ENCODE results near the gene TTYH2. TPM values are rescaled to one million over a fixed set of nuclear protein-coding genes. Genes with fewer than 3 reads are reported as not detected.
"Not testable (repeated sequence)": the region's sequence is repeated elsewhere in the genome, so short reads cannot be mapped to it uniquely, and the experiment has no call there.

The TTYH2 gene
- total RNA-seq, 4 donors from 2014 or later: 12.4 to 24.7 (median 18.8) TPM

DNA sequence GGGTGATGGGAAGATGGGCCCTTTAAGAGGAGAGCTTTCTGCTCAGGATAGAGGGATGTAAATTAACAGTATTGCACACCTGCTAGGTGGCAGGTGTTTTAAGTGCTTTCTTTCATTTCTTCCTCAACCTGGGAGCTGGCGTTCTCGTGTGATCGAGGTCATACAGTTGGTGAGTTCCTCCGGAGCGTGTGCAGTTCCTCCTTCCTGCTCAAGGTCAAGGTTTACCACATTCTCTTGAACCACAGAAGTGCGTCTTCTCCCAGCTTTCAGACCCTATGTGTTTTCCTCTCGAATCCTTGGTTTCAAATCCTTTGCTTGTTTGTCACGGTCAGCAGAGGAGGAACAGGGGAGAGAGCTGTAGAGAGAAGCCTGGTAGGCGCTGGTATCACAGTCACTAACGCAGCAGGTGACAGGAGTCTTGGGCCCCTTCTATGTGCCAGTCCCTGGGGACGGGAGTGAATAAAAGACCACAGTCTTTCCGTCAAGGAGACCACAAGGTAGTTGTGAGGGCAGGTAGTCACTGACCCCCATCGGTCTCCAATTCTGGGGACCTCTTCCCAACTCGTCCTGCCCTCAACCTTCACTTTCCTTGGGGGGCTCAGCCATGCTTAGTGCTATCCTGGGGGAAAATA lies 61.5 kb downstream of the TTYH2 start:
- no peak for TF ChIP-seq POLR2A (IDR thresholded peaks at IDR 0.05)
- TF ChIP-seq, protein P1, sequence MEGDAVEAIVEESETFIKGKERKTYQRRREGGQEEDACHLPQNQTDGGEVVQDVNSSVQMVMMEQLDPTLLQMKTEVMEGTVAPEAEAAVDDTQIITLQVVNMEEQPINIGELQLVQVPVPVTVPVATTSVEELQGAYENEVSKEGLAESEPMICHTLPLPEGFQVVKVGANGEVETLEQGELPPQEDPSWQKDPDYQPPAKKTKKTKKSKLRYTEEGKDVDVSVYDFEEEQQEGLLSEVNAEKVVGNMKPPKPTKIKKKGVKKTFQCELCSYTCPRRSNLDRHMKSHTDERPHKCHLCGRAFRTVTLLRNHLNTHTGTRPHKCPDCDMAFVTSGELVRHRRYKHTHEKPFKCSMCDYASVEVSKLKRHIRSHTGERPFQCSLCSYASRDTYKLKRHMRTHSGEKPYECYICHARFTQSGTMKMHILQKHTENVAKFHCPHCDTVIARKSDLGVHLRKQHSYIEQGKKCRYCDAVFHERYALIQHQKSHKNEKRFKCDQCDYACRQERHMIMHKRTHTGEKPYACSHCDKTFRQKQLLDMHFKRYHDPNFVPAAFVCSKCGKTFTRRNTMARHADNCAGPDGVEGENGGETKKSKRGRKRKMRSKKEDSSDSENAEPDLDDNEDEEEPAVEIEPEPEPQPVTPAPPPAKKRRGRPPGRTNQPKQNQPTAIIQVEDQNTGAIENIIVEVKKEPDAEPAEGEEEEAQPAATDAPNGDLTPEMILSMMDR (IDR thresholded peaks at IDR 0.05): no peak
- intact Hi-C loops (cut with DNase I): no loop called here
- no peak for DNase-seq
- H3K27me3 ChIP-seq: no peaks in the 10 kb centered on the region
- no peaks in the 10 kb centered on the region for H3K36me3 ChIP-seq
- H3K9me3 ChIP-seq: no peaks in the 10 kb centered on the region
- no peak overlapping the region for H3K27ac ChIP-seq
- H3K4me1 ChIP-seq: peaks cover 8 to 43% of the 10 kb centered on the region in 2 donors
- WGBS, 2 donors: 75 to 78% methylated on average over 14 of the region's 14 CpGs
- no peak overlapping the region for H3K4me3 ChIP-seq (replicated peaks in 1 of 3)

DNA sequence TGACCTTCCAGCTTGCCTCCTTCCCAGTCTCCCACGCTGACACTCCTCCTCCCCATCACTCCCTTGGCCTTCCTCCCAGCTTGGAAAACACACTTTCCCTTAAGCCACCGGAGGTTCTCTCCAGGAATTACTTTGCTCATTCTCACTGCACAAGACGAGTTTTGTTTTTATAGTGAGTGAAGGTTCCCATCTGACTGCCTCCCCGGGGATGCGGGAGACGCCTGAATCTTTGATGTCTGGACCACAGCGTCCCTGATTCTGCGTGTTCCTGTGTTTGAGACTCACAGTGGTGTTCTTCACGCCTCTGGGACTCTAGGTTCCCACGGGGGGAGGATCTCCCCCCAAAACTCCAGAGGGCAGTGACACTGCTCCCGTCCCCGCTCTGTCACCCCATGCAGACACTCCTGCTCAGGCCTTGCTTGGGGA lies 62.7 kb downstream of the TTYH2 start:
- WGBS, 2 donors: 29 to 41% methylated on average over 12 of the region's 12 CpGs
- intact Hi-C loops (cut with DNase I): no loop called here

DNA sequence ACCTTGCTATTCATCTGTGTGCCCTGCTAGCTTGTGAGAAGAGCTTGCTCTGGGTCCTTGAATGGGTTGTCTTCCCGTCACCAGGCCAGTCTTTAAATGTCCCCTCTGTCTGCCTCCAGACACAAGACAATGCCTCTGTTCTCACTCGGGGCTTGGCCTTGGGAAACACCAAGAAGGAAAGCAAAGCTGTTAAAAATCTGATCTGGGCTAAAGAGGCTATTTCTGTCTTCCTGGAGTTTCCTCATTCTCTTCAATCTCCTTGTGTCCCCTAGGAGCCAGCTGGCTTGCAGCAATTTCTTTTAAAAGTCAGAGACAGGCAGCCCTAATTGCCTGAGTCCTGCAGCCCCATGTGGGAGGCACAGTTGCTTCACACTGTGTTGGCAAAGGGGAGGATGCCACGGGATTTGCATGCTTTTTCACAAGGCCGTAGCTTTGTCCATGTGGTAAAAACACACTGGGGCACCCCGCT lies 63.2 kb downstream of the TTYH2 start:
- Histone ChIP-seq H3K9me3 (no peaks in the 10 kb centered on the region), H3K36me3 (no peaks in the 10 kb centered on the region), H3K4me1 (peaks cover 6 to 37% of the 10 kb centered on the region in 2 donors), H3K27ac (peak overlapping the region in 1 of 3 donors; percentile 33), H3K4me3 (replicated peaks in 1 of 3) (no peak overlapping the region), H3K27me3 (no peaks in the 10 kb centered on the region)
- WGBS, 2 donors: 67 to 82% methylated on average over 5 of the region's 5 CpGs
- intact Hi-C loops (cut with DNase I): no loop called here
- DNase-seq: no peak
- TF ChIP-seq, protein P1 (IDR thresholded peaks at IDR 0.05): no peak
- no peak for TF ChIP-seq POLR2A (IDR thresholded peaks at IDR 0.05)

More for the DNA sequence above, 62.7 kb downstream of the TTYH2 start:
- H3K4me1 ChIP-seq: peaks cover 8 to 42% of the 10 kb centered on the region in 2 donors
- no peaks in the 10 kb centered on the region for H3K9me3 ChIP-seq
- peak overlapping the region in 1 of 3 donors; percentile 33 for H3K27ac ChIP-seq
- DNase-seq: no peak
- H3K4me3 ChIP-seq (replicated peaks in 1 of 3): no peak overlapping the region
- no peaks in the 10 kb centered on the region for H3K27me3 ChIP-seq
- no peaks in the 10 kb centered on the region for H3K36me3 ChIP-seq
- TF ChIP-seq, protein P1 (IDR thresholded peaks at IDR 0.05): no peak
- TF ChIP-seq POLR2A (IDR thresholded peaks at IDR 0.05): no peak

DNA sequence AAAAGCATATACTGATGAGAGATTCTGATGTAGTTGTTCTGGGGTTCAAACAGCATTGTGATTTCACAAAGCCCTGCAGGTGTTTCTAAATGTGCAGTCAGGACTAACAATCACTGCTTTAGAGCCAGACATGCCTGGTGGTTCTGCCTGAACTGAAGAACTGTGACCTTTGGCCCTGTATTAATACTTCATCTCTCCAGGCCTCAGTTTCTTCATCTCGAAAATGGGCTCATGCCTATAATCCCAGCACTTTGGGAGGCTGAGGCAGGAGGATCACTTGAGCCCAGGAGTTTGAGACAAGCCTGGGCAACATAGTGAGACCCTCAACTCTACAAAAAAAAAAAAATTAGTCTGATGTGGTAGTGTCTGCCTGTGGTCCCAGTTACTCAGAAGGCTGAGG lies 64.6 kb downstream of the TTYH2 start:
- H3K27ac ChIP-seq: no peak overlapping the region
- 93 to 100% methylated on average over 1 of the region's 1 CpG for WGBS, 2 donors
- H3K4me3 ChIP-seq (replicated peaks in 1 of 3): no peak overlapping the region
- no peaks in the 10 kb centered on the region for H3K36me3 ChIP-seq
- H3K27me3 ChIP-seq: no peaks in the 10 kb centered on the region
- no peak for DNase-seq
- no peaks in the 10 kb centered on the region for H3K9me3 ChIP-seq
- intact Hi-C loops (cut with DNase I): no loop called here
- peaks cover 0 to 24% of the 10 kb centered on the region in 2 donors for H3K4me1 ChIP-seq
- no peak for TF ChIP-seq POLR2A (IDR thresholded peaks at IDR 0.05)
- TF ChIP-seq, protein P1 (IDR thresholded peaks at IDR 0.05): no peak

DNA sequence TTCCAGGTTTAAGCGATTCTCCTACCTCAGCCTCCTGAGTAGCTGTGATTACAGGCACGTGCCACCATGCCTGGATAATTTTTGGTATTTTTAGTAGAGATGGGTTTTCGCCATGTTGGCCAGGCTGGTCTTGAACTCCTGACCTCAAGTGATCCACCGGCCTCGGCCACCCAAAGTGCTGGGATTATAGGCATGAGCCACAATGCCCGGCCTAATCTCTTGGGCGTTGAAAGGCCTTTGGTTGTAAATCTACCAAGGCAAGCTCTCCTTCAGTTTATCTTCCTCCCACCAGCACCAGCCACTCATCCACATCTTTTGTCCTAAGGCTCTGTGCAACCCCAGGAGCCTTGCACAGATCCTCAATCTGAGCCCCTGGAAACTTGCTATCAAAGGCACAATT lies 66.2 kb downstream of the TTYH2 start:
- H3K9me3 ChIP-seq; H3K27ac ChIP-seq; H3K27me3 ChIP-seq; DNase-seq; intact Hi-C loops (cut with DNase I); H3K36me3 ChIP-seq; H3K4me3 ChIP-seq (replicated peaks in 1 of 3): not testable (repeated sequence)
- peaks cover 0 to 18% of the 10 kb centered on the region in 2 donors for H3K4me1 ChIP-seq
- 87 to 92% methylated on average over 7 of the region's 7 CpGs for WGBS, 2 donors
